SH-SY5Y (cell line): ENCODE results near the gene FIZ1.

Experiments
- GATA2 ChIP-seq: IDR thresholded peaks from 2 replicates; pipeline ENCODE4 v1.6.1; 2011; ENCODE audit warnings: mild to moderate bottlenecking, low read depth, low read length
- GATA3 ChIP-seq: IDR thresholded peaks from 2 replicates; pipeline ENCODE4 v1.6.1; 2011; ENCODE audit warnings: low read depth, mild to moderate bottlenecking, low read length, moderate library complexity

- TF ChIP-seq GATA2 (no peak), GATA3 (no peak)
Observed at GRCh38 chr19:55590109-55590508, 9.2 kb downstream of the FIZ1 start.
